SHP77 (cell line): Measurements from ENCODE around the gene RGS1.

Experiments
- DNase-seq, 2 experiments: peaks; one replicate each; lab custom pipeline; 2025; lab: John Stamatoyannopoulos, UW

Gene RGS1

DNA sequence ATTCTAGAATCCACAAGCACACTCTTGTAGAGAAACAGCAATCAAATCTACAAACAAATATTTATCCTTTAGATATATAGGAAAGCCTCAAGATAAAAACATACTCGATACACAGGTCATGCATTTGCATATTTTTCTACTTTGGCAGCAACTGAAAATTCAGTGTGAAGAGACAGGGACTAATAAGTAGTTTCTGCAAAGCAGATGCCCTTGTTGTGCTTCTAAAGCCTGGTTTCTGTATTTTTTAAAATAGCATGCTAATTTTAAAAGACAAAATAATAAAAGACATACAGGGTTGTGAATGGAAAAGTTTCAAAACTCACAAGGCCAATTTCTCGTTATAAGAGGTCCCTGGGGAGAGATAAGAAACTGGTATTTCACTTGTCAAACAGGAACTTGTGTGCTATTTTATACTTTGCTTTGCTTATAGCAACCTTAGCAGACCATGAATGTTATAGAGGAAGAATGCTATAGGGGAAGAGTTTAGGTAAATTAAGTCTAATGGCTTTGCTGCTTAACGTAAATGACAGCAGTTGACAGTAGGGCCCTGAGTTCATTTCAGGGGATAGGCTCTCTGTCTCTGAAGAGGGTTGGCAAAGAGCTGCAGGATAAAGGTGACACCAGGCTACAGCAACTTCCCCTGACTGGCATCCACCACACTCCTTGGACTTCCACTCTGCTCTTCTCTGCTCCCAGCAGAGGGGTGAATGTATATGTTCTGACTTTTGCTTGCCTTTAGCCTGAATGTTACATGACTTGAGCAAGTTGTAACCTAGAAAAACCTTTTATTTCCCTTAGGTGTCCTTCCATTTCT lies 51.0 kb downstream of the RGS1 start:
- no peak for DNase-seq

DNA sequence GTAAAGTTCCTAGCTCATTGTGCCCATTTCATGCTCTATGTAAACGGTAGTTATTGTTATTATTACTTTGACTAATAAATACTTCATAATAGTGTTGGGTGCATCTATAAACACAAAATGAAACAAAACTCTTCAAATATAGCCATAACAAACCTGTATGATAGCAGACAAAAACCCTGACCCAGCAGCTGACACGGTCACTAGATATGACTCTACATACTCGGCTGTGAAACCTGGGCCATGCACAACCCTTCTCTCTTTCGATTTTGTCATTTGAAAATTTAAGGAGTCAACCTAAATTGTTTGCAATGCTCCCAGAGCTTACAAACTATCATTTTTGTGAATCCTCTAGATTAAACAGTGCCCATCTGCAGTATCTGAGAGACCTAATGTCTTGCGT lies 52.3 kb downstream of the RGS1 start:
- DNase-seq: no peak

DNA sequence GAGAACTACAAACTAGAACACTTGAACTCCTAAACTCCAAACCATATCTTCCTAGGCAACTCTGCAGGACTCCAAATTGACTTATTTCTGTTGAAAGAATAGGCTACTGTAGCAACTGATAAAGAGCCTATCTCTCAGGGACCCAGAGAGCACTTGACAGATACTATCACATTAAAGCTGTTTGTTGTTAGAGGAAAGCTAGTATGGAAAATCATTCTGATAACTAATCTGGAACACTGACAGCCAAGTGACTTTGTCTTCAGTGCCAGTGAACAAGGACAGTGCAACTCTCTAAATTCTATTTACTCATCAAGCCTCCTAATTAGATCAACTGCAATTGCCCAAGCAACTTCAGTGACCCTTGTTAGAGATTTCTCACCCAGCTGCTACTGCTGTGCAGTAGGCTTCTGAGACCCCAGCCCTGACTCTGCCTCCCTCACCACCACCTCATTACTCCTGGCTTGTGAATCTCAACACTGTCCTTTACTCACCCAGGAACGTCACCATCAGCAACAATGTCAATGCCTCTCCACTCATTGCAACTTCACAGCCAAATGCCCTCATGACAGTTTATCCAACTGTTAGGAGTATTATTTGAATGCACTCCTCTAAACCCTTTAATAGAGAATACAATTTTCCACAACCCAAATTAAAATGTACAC lies 53.0 kb downstream of the RGS1 start:
- no peak for DNase-seq

DNA sequence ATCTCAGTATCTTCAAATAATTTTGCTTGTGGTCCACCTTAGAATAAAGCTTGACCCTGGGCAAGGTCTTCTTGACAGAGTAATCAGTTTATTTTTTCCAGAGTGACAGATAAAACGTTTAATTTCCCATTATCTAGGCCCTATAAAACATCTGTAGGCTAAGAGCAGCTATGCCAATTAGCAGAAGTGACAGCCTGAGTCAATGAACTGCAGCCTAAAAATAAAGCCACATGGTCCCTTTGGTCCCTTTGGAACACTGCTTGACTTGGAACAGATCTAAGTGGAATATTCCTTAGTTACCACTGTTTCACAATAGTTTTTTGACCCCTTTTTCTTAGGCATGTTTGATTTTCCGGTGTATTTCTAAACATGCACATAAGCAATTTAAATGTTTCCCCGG lies 54.0 kb downstream of the RGS1 start:
- DNase-seq: no peak
